GM19467 (cell line): Measurements from ENCODE around the gene PBXIP1.
A peak's percentile ranks its signal among the peaks of the same experiment; 100 is the strongest.
"Not testable (repeated sequence)": the region's sequence is repeated elsewhere in the genome, so short reads cannot be mapped to it uniquely, and the experiment has no call there.

ENCODE experiments used
- ATAC-seq: cut with Tn5 transposase; IDR thresholded peaks from one replicate; pipeline ENCODE4 v1.9.1; 2021; ENCODE audit warnings: mild to moderate bottlenecking, moderate library complexity; ENCODE audit not compliant: unreplicated experiment

Gene PBXIP1

GRCh38 chr1:154955718-154956543 is at the start of gene PBXIP1:
PBXIP1 (minus strand) TSS chr1:154956099; CDS start chr1:154953721, 2,378 bp downstream.
- peak; percentile 54 for ATAC-seq

- ATAC-seq = no peak
Measured at GRCh38 chr1:155005076-155006011, 49.4 kb upstream of the PBXIP1 start.

- ATAC-seq = no peak
Measured at GRCh38 chr1:155004352-155005075, 48.6 kb upstream of the PBXIP1 start.

- ATAC-seq = no peak
Measured at GRCh38 chr1:155003766-155004351, 48.0 kb upstream of the PBXIP1 start.

- no peak for ATAC-seq
Measured at GRCh38 chr1:155003227-155003765, 47.4 kb upstream of the PBXIP1 start.

GRCh38 chr1:155002464-155003226 is 46.7 kb upstream of the PBXIP1 start, which contains the start of gene ZBTB7B:
ZBTB7B (plus strand) TSS chr1:155002802; CDS start chr1:155014661, 11,859 bp downstream.
- no peak for ATAC-seq

GRCh38 chr1:155001675-155002463 is 46.0 kb upstream of the PBXIP1 start:
- ATAC-seq = peak; percentile 49

GRCh38 chr1:155001425-155001674 is 45.5 kb upstream of the PBXIP1 start:
- ATAC-seq = peak; percentile 5

- peak; percentile 32 for ATAC-seq
Measured at GRCh38 chr1:155000726-155001424, 45.0 kb upstream of the PBXIP1 start.

- no peak for ATAC-seq
Measured at GRCh38 chr1:155000411-155000725, 44.5 kb upstream of the PBXIP1 start.

- no peak for ATAC-seq
Measured at GRCh38 chr1:154999571-155000410, 43.9 kb upstream of the PBXIP1 start.

GRCh38 chr1:154998818-154999570 is 43.1 kb upstream of the PBXIP1 start:
- no peak for ATAC-seq

GRCh38 chr1:154998201-154998780 is 42.4 kb upstream of the PBXIP1 start:
- no peak for ATAC-seq

- ATAC-seq = no peak
Measured at GRCh38 chr1:154996966-154997701, 41.2 kb upstream of the PBXIP1 start.

GRCh38 chr1:154995301-154995983 is 39.5 kb upstream of the PBXIP1 start:
- ATAC-seq = not testable (repeated sequence)
